SKM-1 treated with dmso at 0.1 percent for 144 hours (cell line): ENCODE measurements around the gene PLXNC1.

Source experiments
- DNase-seq: peaks from one replicate; lab custom pipeline; 2025; ENCODE audit not compliant: unreplicated experiment; lab: John Stamatoyannopoulos, UW

PLXNC1 gene

GRCh38 chr12:94202245-94203180 is 54.1 kb downstream of the PLXNC1 start:
- no peak for DNase-seq

- no peak for DNase-seq
Observed at GRCh38 chr12:94203181-94203546, 54.8 kb downstream of the PLXNC1 start.

GRCh38 chr12:94203796-94204195 is 55.4 kb downstream of the PLXNC1 start:
- DNase-seq = no peak

- DNase-seq = no peak
Observed at GRCh38 chr12:94204499-94205247, 56.3 kb downstream of the PLXNC1 start.

- DNase-seq = no peak
Observed at GRCh38 chr12:94205822-94206221, 57.4 kb downstream of the PLXNC1 start.

- DNase-seq = no peak
Observed at GRCh38 chr12:94206886-94207285, 58.5 kb downstream of the PLXNC1 start.

GRCh38 chr12:94207467-94207848 is 59.1 kb downstream of the PLXNC1 start:
- no peak for DNase-seq

GRCh38 chr12:94207849-94208621 is 59.7 kb downstream of the PLXNC1 start:
- no peak for DNase-seq

- no peak for DNase-seq
Observed at GRCh38 chr12:94208622-94208966, 60.2 kb downstream of the PLXNC1 start.

GRCh38 chr12:94209240-94209639 is 60.9 kb downstream of the PLXNC1 start:
- no peak for DNase-seq

GRCh38 chr12:94211021-94211420 is 62.6 kb downstream of the PLXNC1 start:
- DNase-seq = no peak

- no peak for DNase-seq
Observed at GRCh38 chr12:94218233-94218632, 69.9 kb downstream of the PLXNC1 start.

GRCh38 chr12:94219622-94220302 is 71.4 kb downstream of the PLXNC1 start:
- DNase-seq = no peak

GRCh38 chr12:94220804-94221203 is 72.4 kb downstream of the PLXNC1 start:
- no peak for DNase-seq

- no peak for DNase-seq
Observed at GRCh38 chr12:94222351-94223084, 74.1 kb downstream of the PLXNC1 start.

- no peak for DNase-seq
Observed at GRCh38 chr12:94223842-94224241, 75.5 kb downstream of the PLXNC1 start.

GRCh38 chr12:94225506-94225905 is 77.1 kb downstream of the PLXNC1 start:
- no peak for DNase-seq

- no peak for DNase-seq
Observed at GRCh38 chr12:94225947-94226630, 77.7 kb downstream of the PLXNC1 start.

GRCh38 chr12:94227066-94227465 is 78.7 kb downstream of the PLXNC1 start:
- DNase-seq = no peak

GRCh38 chr12:94228488-94228907 is 80.1 kb downstream of the PLXNC1 start:
- DNase-seq = no peak
